Right lobe of liver (tissue), 6 donors: ENCODE data around the gene RAB4A. TPM values are rescaled to one million over a fixed set of nuclear protein-coding genes. Genes with fewer than 3 reads are reported as not detected.

Experiments used
- ATAC-seq, 4 donors: fragments of 200-7000 bp; cut with Tn5 transposase; one replicate each; pipeline ENCODE4 v1.9.1; 2020; ENCODE audit warnings: mild to moderate bottlenecking in 4 of 4, moderate library complexity in 4 of 4
- DNase-seq, 3 donors: peaks; one replicate each; pipeline ENCODE4 v3.0.0-alpha.2; 2020
- H3K27ac ChIP-seq, 3 donors: fragments of 200-600 bp; one replicate each; pipeline ENCODE4 v1.8.0; 2022
- H3K27me3 ChIP-seq, 2 donors: fragments of 200-600 bp; one replicate each; pipeline ENCODE4 v1.8.0; 2022
- H3K36me3 ChIP-seq, 4 donors: fragments of 200-600 bp; sonication (generic) in 1 of 4; one replicate each; pipeline versions ENCODE4 v1.5.1 to v1.8.0; 2017 to 2022; ENCODE audit warnings: control low read depth in 1 of 4
- H3K4me1 ChIP-seq, 4 donors: fragments of 200-600 bp; sonication (generic) in 1 of 4; one replicate each; pipeline versions ENCODE4 v1.5.1 to v1.8.0; 2017 to 2022; ENCODE audit warnings: control low read depth in 1 of 4
- H3K4me3 ChIP-seq, 3 donors: fragments of 200-600 bp; one replicate each; pipeline ENCODE4 v1.8.0; 2022
- H3K9me3 ChIP-seq, 4 donors: fragments of 200-600 bp; sonication (generic) in 1 of 4; one replicate each; pipeline versions ENCODE4 v1.5.1 to v1.8.0; 2017 to 2022; ENCODE audit warnings: control low read depth in 1 of 4
- POLR2A ChIP-seq: fragments of 450-650 bp; IDR thresholded peaks from one replicate; pipeline ENCODE4 v1.6.1; 2017; ENCODE audit warnings: antibody characterized with exemption, mild to moderate bottlenecking
- WGBS: methylation state at CpG from one replicate; pipeline ENCODE4 v1.1.6; 2018; ENCODE audit warnings: low coverage, low lambda C conversion rate; ENCODE audit not compliant: insufficient coverage; ENCODE audit errors: missing lambda C conversion rate; 5-methylcytosine and 5-hydroxymethylcytosine counted together
- intact Hi-C, 2 donors: fragments of 100-400 bp; cut with DNase I; formaldehyde crosslinking; loops; one replicate each; pipeline versions ENCODE4 v1.11.2 to v1.14.1; 2022
- total RNA-seq, 6 experiments: library from RNA; depleted of rRNA in 2 of 6; stranded (reverse); fragments of >200 nt in 2 of 6; fragmentation: NEBNext Ultra II Directional in 3 of 6; extraction: Animal tissue kit (Norgen Biotek cat#: 25700) in 3 of 6; gene quantifications; one replicate each; pipeline versions ENCODE4 v1.1.0 to v1.2.4, GENCODE V29; 2016 to 2023
- TF ChIP-seq, protein P1 (sequence below), 4 donors: fragments of 200-600 bp in 3 of 4; fragments of 450-650 bp in 1 of 4; IDR thresholded peaks; one replicate each; pipeline versions ENCODE4 v1.5.1 to v1.8.0; 2016 to 2022; ENCODE audit warnings: antibody characterized with exemption in 4 of 4, mild to moderate bottlenecking in 2 of 4
- donor health status: DM: no; HTN: yes; CAD: no.
- donor health status: DM: no; HTN: no; CAD: no.
- donor health status: DM: no; HTN: no; CAD: no.
- donor health status: DM: no; HTN: yes; CAD: no.
- donor health status: DM: no; HTN: yes; CAD: no.

RAB4A gene
- total RNA-seq, 6 experiments from 2014 or later: 23.3 to 66.4 (median 50.0) TPM

DNA sequence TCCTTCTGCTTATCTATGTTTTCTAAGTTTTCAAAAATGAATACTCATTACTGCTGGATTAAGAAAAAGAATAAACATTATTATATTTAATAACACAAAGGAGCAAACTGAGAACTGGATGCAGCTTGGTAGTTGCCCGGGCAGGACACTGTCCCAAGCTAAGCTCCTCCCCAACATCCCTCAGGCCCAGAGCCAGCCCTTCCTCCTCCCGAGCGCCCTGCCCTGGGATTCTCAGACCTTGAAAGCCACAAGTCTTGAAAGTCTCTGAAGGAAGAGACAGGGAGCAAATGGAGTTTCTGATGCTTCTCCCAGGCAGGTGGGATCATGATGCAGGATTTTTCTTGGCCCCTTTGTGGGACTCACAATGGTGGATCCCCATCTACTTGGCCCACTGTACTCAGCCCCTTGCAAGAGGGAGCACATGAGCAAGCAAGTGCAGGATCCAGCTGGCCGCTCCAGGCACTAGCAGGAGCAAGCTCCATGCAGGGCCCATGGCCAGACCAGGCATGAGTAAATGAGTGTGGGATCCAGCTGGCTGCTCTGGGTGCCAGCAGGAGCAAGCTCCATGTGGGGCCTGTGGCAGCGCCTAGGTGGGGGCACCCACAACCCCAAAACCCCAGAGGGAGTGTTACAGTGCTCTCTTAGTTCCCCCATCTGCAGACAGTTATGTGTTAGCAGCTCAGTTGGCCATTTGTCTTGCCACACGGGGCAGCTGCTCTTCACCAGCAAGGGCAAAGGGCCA lies 32.1 kb upstream of the RAB4A start:
- Histone ChIP-seq H3K27ac (no peak overlapping the region), H3K4me1 (no peaks in the 10 kb centered on the region), H3K4me3 (no peak overlapping the region), H3K9me3 (no peaks in the 10 kb centered on the region), H3K27me3 (no peaks in the 10 kb centered on the region), H3K36me3 (no peaks in the 10 kb centered on the region)
- intact Hi-C loops: no loop called here
- WGBS: 64% methylated on average over 3 of the region's 6 CpGs
- TF ChIP-seq POLR2A: no peak
- TF ChIP-seq, protein P1, sequence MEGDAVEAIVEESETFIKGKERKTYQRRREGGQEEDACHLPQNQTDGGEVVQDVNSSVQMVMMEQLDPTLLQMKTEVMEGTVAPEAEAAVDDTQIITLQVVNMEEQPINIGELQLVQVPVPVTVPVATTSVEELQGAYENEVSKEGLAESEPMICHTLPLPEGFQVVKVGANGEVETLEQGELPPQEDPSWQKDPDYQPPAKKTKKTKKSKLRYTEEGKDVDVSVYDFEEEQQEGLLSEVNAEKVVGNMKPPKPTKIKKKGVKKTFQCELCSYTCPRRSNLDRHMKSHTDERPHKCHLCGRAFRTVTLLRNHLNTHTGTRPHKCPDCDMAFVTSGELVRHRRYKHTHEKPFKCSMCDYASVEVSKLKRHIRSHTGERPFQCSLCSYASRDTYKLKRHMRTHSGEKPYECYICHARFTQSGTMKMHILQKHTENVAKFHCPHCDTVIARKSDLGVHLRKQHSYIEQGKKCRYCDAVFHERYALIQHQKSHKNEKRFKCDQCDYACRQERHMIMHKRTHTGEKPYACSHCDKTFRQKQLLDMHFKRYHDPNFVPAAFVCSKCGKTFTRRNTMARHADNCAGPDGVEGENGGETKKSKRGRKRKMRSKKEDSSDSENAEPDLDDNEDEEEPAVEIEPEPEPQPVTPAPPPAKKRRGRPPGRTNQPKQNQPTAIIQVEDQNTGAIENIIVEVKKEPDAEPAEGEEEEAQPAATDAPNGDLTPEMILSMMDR (IDR thresholded peaks at IDR 0.05): no peak
- peak; percentile 26 to 50 (median 40) for ATAC-seq
- no peak for DNase-seq

DNA sequence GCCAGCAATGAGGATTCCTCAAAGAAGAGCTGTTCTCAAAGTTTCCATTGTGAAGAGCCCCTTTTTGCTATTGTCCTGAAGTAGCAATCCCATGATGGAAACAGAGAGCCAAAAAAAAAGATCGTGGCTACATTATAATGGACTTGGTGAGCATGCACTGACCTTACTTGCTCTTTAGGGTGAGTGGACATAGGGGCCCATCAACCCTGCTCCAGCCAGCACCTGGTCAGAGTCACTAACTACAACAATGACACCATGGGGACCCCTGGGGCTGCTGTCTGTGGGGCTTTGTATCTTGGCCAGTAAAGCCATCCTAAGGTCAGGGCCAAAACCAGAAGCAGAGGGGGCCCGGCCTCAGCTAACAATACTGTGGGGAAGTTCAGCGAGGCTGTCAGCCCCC lies 30.4 kb upstream of the RAB4A start:
- H3K27me3 ChIP-seq: no peaks in the 10 kb centered on the region
- 78% methylated on average over 1 of the region's 3 CpGs for WGBS
- no peak overlapping the region for H3K27ac ChIP-seq
- no peaks in the 10 kb centered on the region for H3K4me1 ChIP-seq
- no peaks in the 10 kb centered on the region for H3K36me3 ChIP-seq
- DNase-seq (no peak), ATAC-seq (no peak)
- no peak for TF ChIP-seq POLR2A
- TF ChIP-seq, protein P1 (IDR thresholded peaks at IDR 0.05): no peak
- H3K4me3 ChIP-seq: no peak overlapping the region
- intact Hi-C loops: no loop called here
- H3K9me3 ChIP-seq: no peaks in the 10 kb centered on the region

DNA sequence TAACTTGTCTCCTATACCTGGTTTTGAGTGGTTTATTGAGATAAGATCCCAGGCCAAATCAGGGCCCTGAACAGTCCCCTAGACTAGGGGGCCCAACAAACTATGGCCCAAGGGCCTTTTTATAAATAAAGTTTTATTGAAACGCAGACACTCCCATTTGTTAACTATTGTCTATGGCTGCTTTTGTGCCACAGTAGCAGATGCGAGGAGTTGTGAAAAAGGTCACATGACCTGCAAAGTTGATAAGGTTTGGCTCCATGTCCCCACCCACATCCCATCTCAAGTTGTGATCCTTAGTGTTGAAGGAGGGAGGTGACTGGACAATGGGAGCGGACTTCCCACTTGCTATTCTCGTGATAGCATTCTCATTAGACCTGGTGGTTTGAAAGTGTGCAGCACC lies 29.5 kb upstream of the RAB4A start:
- intact Hi-C loops: no loop called here
- Histone ChIP-seq H3K9me3 (no peaks in the 10 kb centered on the region), H3K27ac (no peak overlapping the region), H3K4me1 (no peaks in the 10 kb centered on the region), H3K36me3 (no peaks in the 10 kb centered on the region), H3K4me3 (no peak overlapping the region), H3K27me3 (no peaks in the 10 kb centered on the region)
- 79% methylated on average over 2 of the region's 4 CpGs for WGBS
- ATAC-seq: no peak
- no peak for DNase-seq
- TF ChIP-seq, protein P1 (IDR thresholded peaks at IDR 0.05): no peak
- TF ChIP-seq POLR2A: no peak

DNA sequence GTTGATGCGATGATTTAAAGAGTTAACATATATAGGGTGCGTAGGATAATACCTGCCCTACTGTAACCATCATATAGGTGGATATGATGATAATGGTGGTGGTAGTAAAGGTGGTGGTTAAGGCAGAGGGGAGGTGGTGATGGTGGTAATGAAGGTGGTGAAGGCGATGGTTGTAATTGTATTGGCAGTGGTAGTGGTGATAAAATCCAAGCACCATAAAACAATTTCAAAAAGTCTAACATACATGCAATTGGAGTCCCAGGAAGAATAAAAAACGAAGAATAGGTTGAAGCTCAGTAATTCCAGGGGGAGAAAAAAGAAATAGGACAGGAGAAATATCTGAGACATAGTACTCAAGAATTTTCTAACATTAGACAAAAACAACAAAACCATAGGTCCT lies 27.3 kb upstream of the RAB4A start:
- no peak for ATAC-seq
- WGBS: 83% methylated on average over 4 of the region's 4 CpGs

More for the DNA sequence above, 27.3 kb upstream of the RAB4A start:
- TF ChIP-seq, protein P1 (IDR thresholded peaks at IDR 0.05): no peak
- TF ChIP-seq POLR2A: no peak
- H3K9me3 ChIP-seq: no peaks in the 10 kb centered on the region
- H3K36me3 ChIP-seq: no peaks in the 10 kb centered on the region
- H3K27me3 ChIP-seq: no peaks in the 10 kb centered on the region
- no peak overlapping the region for H3K27ac ChIP-seq
- DNase-seq: no peak
- intact Hi-C loops: no loop called here
- H3K4me3 ChIP-seq: no peak overlapping the region
- no peaks in the 10 kb centered on the region for H3K4me1 ChIP-seq
